ENCODE results near the gene HSP90AA1.

- TF ChIP-seq CTCF (IDR thresholded peaks at IDR 0.05) (no peak), EZH2 (IDR thresholded peaks at IDR 0.05; ENCODE audit: borderline replicate concordance, insufficient read depth, low read depth, low read length, poor library complexity, severe bottlenecking) (no peak)
These were observed 52.5 kb downstream of the HSP90AA1 start for GRCh38 chr14:102034301-102034700.

Measured in B cell (primary cell).